GM19239 (cell line): ENCODE measurements around the gene ZNF385C.

Experiments
- DNase-seq: peaks from one replicate; pipeline ENCODE4 v3.0.0; 2011; ENCODE audit warnings: low spot score; ENCODE audit not compliant: insufficient read length
- FAIRE-seq: peaks from 2 replicates; lab custom pipeline; 2011; peaks lifted over from hg19 to GRCh38; lab: Jason Lieb, UNC

ZNF385C gene

DNA sequence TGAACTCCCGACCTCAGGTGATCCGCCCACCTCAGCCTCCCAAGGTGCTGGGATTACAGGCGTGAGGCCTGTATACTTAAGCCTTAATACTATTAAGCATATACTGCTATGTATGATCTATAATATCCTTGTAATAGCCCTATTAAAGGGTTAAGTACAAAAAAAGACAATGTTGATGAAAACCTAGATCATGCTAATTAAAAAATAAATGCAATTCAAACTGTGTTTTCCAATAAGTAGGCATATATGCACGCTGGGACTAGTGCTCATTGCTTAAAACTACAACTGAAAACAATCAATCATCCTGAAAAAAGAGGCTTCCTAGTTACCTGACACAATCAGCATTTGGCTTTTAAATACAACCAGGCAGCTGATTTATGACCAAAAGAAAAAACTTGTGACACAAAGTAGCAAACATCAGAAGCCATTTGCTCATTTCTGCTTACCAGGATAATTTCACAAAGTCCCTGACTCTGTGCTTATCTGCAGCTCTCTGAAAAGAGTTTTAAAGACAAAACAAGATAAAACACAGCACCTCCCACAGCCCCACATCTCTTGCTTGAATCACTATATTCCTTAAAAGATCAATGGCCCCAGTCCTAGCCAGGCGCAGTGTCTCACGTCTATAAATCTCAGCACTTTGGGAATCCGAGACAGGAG, 11.1 kb downstream of the ZNF385C start:
- DNase-seq (no peak), FAIRE-seq (no peak)

DNA sequence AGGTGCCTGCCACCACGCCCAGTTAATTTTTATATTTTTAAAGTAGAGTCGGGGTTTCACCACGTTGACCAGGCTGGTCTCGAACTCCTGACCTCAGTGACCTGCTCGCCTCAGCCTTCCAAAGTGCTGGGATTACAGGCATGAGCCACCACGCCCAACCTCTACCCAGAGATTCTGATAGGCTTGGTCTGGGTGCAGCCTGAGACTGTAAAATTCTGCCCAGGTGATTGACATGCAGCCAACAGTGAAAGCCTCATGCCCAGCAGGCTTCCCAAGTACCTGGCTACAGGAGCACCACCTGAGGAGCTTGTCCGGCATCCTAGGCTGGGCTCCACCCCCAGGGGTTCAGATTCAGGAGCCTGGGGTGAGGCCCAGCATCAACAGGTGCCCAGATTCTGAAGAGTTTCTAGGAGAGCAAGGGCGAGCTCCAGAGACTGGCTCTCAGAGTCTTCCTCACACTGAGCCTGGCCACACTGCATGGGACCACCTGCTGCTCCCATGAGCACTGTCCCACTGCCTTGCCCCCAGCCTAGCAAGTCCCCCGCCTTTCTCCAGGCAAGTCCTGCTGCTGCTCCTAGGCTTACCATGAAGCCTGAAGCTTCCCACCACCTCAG, 16.6 kb downstream of the ZNF385C start:
- DNase-seq, result no peak
- FAIRE-seq, result no peak

DNA sequence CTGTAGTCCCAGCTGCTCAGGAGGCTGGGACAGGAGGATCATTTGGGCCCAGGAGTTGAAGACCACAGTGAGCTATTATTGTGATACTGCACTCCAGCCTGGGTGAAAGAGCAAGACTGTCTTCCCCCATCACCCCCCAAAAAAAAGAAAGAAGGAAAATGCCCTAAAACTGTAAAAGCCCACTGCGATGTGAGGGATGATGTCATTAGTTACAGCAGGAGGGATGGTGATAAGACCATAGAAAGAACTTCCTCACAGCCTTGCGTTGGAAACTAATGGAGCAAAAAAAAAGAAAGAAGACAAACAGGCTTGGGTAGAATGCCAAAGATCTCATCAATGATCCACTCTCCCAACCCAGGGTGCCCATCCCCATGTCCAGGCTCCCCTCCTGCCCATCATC, 18.7 kb downstream of the ZNF385C start:
- DNase-seq, result no peak
- no peak for FAIRE-seq

DNA sequence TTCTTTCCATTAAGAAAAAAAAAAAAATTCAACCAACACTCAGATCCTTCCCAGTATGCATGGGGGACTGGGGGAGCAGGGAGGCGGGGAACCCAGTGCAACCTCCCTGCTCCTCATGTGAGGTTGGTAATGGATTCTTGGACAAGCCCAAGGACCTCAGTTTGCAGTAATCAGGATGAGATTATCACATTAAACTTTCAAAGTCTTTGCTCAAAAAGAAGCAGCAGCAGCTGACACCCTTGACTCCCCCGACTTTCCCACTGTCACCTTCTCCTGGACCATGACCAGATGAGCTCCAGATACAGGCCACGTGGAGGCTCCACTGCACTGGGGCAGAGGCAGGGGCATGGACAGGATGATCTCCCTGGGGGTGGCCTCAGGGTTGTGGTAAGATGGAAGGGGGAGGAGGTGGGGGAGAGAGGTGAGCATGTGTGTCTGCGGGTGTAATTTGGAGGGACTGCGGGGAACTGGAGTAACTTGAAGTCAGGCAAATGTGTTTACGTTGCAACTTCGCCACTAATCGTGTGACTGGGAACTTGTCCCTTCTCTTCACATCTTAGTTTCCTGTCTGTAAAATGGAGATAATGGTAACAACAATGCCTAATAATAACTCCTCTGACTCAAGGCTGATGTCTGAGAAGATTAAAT, 19.8 kb downstream of the ZNF385C start:
- FAIRE-seq (no peak), DNase-seq (no peak)

DNA sequence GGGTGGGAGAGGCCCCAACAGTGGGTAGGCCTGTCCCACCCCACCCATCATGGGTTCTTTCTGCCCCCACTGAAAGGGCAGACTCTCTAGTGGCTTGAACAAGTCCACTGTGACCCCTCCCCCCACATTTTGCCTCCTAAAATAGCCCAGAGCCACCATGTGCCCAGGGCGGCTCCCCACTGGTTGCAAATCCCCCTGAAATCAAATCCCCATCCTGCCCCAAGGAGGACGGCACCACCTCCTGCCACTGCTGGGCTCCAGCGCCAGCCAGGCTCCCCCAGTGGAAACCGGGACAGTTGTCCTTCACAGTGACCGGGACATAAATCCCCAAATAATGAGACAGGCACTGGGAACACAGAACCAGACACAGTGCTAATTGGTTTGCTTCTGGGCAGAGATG, 20.5 kb downstream of the ZNF385C start:
- no peak for FAIRE-seq
- DNase-seq, result no peak

DNA sequence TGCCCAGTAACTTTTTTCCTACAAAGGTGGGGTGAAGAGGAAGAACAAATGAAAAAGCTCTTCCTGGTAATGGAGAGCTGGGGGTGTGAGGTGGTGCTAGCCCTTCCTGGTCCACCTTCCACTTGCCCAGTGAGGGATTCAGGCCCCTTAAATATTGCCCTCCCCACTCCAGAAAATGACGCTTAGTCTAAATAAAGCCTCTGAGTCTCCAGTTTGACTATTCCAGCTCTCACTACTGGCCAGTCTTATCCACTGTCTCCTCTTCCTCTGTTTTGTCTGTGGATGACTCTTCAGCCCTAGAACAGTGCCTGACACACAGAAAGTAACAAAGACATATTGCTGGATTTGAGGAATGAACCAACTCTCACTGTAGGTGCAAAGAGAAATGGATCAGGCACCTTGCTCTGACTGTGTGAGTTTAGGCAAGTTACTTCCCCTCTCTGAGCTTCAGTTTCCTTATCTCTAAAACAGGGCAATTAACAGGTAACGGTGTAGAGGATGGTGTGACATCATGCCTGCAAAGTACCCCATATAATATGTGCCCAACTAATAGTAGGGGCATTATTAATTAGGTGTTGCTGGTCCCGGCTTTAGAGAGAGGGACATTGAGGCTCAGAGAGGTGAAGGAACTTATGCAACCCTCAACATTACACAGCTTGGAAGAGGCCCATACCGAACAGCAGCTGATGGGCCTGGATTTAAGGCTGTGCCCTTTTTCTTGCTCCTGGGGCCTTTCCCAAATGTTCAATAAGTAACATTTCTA, 21.3 kb downstream of the ZNF385C start:
- DNase-seq (no peak), FAIRE-seq (no peak)

DNA sequence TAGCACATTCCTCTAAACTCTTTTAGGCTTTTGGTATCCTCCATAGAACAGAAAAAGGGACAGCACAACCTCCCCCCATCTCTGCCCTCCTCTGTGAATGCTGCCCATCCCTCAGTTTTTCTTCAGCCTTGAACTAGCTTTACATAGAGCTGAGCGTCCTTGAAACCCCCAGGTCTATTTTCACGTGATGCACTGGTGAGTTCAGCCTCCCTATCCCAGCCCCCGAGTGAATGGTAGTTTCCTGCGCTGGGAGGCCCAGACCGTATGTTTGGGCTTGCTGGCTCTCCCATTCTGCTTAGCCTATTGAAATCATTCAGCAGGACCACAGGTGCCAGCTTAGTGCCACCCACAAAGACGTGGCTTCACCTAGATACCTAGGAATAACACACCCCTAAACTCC, 22.5 kb downstream of the ZNF385C start:
- no peak for DNase-seq
- FAIRE-seq, result no peak

DNA sequence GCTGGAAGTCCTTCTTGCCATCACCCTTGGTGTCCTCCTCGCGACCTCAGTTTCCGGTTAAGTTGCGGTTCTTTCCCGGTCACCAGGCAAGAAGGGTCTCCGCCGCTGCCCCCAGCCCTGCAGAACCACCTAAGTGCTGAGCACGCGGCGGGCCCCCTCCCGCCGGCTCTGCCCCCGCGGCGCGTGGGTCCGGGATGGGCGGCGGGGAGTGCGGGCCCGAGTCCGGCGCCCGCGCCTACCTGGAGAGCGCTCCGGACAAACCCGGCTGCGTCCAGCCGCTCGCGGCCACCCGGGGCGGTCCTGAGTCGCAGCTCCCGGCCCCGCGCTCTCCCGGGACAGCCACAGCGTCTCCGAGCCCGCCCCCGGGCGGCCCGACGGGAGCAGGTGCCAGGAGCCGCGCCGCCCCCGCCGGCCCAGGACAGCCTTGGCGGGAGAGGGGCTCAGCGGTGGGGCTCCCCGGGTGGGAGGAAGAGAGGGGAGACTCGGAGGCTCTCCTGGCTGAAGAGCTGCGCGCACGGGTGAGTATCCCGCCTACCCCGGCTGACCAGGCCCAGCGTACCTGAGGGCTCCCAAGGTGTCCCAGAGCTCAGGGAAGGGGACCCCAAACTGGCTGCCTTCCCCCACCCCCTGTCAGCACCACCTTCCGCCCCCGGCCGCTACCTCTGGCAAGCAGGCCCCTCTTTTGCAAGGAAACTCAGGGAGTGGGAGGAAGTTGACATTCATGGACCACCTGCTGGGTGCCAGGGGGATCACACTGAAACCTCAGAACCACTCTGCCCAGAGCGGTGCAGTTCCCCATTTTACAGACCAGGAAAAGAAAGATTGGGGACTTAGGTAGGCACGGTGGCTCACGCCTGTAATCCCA, 25.7 kb downstream of the ZNF385C start:
- FAIRE-seq (no peak), DNase-seq (no peak)

DNA sequence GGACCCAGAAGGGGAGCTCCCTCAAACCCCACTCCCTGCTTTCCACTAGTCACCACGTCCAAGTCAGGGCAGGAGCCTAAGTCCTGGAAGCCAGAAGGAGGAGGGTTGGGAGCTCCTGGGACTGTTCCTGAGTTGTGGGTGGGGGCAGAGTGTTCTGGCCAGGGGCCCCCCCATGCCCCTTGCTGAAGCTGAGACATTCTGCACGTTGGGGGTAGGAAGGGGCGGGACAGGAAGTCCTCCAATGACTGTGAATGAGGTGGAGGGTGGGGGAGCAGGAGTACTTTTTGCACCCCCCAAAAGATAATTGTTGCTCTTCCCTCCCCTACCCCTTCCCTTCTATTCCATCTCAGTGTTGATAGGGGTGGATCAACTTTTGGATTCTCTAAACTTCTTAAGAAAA, 26.5 kb downstream of the ZNF385C start:
- no peak for DNase-seq
- FAIRE-seq, result no peak

DNA sequence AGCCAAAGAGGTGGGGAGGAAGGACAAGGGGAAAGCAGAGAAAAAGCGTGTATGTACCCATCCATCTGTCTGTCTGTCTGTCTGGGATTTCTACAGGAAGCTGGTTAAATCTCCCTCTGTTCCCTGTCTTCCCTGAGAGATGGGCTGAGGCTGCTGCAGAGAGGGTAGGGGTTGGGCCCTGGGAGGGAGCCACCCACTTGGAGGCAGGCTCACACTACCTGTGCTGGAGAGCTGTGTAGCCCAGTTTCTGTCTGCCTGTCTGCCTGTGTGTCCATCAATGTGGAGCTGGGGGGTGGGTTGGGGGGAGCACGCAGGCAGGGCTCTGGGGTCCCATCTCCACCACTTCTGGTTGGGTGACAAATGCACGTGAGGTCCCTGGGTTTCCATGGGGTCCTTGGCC, 29.3 kb downstream of the ZNF385C start:
- DNase-seq (no peak), FAIRE-seq (no peak)

DNA sequence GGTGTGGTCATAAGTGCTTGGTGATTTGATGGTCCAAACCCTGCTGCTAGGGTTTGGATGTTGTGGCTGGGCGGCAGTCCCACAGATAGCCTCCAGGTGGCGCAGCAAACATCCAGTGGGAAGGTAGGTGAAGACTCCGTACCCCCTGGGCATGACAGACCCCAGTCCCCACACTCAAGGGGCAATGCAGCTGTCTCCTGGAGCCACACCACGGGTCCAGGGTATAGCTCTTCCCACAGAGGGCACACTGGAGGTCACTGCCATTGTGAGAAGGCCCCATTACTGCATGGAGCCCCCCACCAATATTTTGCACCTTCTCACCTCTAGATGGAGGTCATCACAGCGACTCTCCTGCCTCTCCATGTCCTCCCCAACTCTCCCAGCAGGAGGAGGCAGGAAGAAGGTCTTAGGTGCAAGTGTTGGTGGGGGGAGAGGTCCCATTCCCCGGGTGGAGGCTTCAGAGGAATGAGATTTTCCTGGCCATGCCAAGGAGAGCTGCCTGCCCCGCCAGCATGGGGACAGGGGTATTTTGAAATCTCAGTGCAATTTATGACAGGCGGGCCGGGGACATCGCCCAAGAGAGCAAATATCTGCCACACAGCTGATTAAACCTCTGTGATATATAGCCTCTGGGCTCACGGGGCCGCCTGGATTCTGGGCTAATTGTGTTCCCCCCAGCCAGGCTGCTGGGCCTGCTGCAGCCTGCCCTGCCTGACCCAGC, 30.7 kb downstream of the ZNF385C start:
- DNase-seq, result peak; percentile 70

DNA sequence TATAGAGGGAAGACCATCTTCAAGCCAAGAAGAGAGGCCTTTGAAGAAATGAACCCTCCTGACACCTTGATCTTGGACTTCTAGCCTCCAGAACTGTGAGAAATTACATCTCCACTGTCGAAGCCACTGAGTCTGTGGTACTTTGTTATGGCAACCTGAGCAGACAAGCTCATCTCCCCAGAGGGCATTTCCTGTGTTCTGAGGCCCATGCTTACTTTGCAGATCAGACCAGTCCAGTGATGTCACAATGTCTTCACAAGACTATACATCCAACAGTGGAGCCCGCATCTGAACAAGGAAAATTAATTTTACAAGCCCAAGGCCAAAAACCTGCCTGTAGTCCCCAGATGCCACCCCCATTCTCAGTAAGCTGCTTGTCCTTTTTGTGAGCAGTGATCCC, 33.1 kb downstream of the ZNF385C start:
- no peak for FAIRE-seq
- no peak for DNase-seq

More for the DNA sequence above, 30.7 kb downstream of the ZNF385C start:
- FAIRE-seq, result peak; percentile 72

DNA sequence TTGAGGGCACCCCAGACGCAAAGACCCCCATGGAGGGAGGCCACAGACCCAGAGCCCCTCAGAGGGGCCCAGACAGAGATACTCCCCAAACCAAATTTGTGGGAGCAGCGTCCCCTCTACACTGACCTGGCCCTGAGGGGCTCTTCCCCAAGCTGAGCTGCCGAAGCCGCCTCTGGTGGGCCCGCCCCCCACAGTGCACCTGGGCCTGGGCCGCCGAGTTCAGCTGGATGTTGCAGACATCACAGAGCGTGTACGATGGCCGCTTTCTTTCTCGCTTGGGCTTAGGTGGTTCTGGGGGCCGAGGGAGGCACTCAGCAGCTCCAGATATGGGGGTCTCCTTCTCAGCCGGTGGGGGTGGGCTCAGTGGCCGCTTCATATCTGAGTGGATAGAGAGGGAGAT, 35.6 kb downstream of the ZNF385C start:
- DNase-seq, result no peak
- no peak for FAIRE-seq

DNA sequence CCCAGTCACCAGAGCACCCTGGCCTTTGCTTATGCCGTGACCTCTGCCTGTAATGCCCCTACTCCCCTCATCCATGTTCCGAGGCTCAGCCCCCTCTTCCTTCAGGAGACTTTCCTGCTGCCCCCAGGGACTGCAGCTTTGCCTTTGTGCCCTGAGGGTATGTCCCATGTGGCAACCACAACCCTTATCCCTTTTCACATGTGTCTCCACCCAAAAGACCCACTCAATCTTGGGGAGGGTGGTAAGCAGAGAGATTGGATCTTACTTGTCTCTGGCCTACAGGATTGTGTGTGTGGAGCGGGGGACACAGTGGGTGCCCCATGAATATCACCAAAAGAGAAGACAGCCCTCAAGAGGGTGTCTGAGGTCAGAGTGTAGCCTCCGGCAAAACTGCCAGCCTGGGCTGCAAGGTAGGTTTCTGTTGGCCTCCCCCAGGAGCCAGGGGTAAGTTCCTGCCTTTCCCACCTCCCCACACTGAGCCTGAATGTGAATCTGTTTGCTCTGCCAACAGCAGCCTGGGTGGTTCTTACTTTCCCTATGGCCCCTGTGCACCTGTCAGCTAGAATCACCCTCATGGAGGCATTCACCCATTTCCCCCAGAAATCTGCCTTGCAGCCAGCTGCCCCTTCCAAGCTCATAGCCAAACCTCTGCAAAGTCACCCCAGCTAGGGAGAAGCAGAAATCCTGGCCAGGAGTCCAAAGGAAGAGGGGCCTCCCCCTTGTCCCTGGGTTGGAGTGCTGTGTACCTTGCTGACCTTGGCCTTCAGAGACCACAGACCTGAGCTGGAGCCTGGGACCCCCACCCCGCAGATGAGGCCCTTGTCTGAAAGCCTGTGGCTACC, 36.4 kb downstream of the ZNF385C start:
- no peak for FAIRE-seq
- no peak for DNase-seq

DNA sequence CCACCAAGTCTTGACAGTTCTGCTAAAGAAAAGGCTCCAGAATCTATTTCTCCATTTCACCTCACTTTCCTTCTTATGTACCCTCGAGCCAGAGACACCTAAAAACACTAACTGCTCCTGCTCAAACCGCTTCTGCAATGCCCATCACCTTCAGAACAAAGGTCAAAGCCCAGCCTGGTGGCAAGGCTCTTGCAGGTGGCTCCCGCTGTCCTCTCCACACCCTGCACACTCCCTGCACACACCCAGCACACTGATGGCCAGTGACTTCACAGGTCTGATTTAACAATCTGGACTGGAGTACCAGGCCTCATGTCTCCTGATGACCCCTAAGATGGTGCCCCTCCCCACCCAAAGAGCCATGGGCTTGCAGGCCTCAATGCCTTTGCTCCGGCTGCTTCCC, 38.0 kb downstream of the ZNF385C start:
- no peak for FAIRE-seq

DNA sequence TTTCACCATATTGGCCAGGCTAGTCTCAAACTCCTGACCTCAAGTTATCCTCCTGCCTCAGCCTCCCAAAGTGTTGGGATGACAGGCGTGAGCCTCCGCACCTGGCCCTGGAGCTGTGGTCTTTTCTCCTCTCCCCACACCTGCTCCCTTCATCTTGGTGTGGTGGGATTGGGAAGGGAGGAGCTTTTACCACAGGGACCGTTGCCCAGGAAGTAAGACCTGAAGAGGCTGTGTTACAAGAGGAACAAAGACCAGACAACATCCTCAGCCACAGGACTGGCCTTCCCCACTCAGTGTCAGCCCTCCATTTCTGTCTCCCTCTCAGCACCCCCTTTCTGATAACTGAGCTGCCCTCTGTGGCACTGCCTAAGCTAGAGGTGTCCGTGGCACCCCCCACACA, 38.5 kb downstream of the ZNF385C start:
- FAIRE-seq, result no peak
- no peak for DNase-seq

More for the DNA sequence above, 38.0 kb downstream of the ZNF385C start:
- DNase-seq, result no peak

DNA sequence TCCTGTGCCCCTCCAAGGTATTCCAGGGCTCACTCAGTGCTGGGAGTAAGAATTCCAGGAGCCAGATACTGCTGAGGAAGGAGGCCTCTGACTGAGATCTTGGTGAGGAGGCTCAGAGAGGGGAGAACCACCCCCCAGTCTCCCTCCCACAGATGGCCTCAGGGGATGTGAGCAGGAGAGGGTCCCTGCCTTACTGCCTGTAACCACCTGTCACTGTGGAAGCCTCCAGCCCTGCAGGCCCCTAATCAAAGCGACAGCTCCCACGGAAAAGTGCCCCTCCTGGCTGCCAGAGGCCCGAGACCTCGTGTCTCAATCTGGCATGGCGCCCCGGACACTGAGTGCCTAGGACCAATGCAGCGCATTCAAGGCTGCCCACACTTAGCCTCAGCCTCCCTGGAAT, 40.2 kb downstream of the ZNF385C start:
- DNase-seq (no peak), FAIRE-seq (no peak)

DNA sequence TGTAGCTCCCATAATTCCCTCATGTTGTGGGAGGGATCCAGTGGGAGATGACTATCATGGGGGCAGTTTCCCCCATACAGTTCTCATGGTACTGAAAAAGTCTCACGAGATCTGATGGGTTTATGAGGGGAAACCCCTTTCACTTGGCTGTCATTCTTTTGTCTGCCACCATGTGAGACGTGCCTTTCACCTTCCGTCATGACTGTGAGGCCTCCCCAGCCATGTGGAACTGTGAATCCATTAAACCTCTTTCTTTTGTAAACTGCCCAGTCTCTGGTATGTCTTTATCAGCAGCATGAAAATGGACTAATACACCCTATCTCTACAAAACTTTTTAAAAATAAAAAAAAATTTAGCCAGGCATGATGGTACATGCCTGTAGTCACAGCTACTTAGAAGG, 41.6 kb downstream of the ZNF385C start:
- FAIRE-seq, result no peak

DNA sequence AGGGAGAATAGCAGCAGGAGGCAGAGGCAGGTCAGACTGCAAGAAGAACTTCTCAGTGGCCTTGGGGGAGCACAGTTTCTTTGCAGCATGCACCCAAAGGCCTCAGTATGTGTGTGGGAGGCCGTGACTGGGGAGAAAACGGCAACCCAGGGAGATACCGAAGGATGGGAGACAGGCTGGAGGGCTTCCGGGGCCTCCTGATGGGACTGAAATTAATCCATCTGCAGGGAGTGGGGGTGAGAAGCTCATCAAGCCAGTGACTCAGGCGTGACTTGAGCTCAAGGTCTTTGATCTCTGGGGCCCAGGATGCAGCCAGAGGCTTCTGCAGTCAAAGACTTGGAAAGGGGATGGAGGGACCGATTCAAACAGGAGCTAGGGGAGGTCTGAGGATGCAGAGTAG, 42.8 kb downstream of the ZNF385C start:
- DNase-seq (no peak), FAIRE-seq (no peak)

More for the DNA sequence above, 41.6 kb downstream of the ZNF385C start:
- DNase-seq, result no peak
